HS-5 (cell line): ENCODE results near the gene PGPEP1.
"Not testable (repeated sequence)": the region's sequence is repeated elsewhere in the genome, so short reads cannot be mapped to it uniquely, and the experiment has no call there.

Source experiments
- DNase-seq: peaks from one replicate; pipeline ENCODE4 v3.0.0-alpha.2; 2012; ENCODE audit warnings: low read depth

Gene PGPEP1

DNA sequence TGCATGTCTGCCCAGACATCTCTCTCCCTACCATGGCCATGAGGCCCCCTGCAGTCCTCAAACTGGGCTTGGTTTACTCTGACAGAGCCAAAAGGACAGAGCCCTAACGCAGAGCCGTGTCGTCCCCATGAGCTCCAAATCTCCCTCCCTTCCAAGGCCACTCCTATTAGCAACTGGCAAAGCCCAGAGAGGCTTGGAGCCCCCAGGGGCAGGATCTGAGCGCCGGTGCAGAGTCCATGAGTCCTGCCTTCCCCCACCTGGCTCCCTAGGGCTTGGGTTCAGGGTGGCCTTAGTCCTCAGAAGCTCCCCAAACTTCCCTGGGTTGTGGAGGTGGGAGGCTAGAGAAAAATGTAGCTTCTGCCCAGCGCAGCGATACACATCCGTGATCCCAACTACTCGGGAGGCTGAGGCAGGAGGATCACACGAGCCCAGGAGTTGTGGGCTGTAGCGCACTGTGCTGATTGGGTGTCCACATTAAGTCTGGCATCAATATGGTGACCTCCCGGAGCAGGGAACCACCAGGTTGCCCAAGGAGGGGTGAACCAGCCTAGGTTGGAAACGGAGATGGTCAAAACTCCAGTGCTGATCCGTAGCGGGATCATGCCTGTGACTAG is 7.4 kb upstream of the PGPEP1 start:
- no peak for DNase-seq

- no peak for DNase-seq
Measured at GRCh38 chr19:18333680-18334079, 6.7 kb upstream of the PGPEP1 start.

GRCh38 chr19:18336121-18336520 is 4.3 kb upstream of the PGPEP1 start:
- DNase-seq = no peak

- DNase-seq = no peak
Measured at GRCh38 chr19:18338541-18338940, 1.9 kb upstream of the PGPEP1 start.

- DNase-seq = no peak
Measured at GRCh38 chr19:18339723-18340122, 675 bp upstream of the PGPEP1 start.

GRCh38 chr19:18340990-18341868 is 831 bp downstream of the PGPEP1 start:
- DNase-seq = no peak

DNA sequence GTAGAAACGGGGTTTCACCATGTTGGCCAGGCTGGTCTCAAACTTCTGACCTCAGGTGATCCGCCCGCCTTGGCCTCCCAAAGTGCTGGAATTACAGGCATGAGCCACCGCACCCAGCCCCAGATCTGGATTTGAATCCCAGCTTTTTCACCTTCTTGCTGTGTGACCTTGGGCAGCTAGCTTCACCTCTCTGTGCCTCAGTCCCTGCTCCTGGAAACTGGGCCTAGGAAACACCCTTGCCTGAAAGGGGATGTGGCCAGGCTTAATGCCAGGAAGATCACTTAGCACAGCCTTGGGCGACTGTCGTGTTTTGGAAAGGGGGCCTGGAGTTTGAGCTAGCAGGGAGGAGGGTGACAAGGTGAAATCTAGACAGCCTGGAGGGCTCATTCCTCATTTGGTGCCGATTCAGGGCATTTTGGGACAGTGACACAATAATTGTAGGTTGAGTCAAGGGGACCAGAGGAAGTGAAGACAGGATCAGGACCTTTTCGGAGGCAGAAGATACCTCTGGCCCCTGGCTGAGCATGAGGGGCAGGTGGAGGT is 1.8 kb downstream of the PGPEP1 start:
- no peak for DNase-seq

DNA sequence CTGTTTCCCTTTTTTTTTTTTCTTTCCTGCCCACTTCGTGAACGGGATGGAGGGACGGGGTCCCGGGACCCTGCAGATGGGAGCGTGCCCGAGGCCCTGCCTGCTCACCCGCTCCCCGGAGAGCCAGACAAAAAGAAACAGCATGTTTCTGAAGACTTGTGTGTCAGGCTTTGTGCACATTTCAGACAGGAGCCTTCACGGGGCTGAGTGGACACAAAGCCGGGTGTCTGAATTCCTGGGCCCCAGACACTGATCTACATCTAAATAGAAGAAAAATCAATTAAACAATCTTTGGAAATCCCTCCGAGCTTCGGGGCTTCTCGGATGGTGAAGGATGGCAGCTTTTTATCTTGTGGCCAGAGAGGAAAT is 4.2 kb downstream of the PGPEP1 start:
- DNase-seq = no peak

DNA sequence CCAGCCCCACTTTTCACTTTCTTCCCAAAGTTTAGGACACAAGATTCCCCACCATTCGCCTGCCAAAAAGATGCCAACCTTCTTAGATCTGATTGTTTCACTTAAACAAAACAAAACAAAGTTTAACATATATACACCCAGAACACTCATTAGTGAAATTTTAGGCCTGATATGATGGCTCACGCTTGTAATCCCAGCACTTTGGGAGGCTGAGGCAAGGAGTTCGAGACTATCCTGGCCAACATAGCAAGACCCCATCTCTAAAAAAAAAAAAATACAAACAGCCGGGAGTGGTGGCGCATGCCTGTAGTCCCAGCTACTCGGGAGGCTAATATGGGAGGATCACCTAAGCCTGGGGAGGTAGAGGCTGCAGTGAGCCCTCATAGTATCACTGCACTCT is 4.9 kb downstream of the PGPEP1 start:
- no peak for DNase-seq

GRCh38 chr19:18346091-18346490 is 5.7 kb downstream of the PGPEP1 start:
- no peak for DNase-seq

DNA sequence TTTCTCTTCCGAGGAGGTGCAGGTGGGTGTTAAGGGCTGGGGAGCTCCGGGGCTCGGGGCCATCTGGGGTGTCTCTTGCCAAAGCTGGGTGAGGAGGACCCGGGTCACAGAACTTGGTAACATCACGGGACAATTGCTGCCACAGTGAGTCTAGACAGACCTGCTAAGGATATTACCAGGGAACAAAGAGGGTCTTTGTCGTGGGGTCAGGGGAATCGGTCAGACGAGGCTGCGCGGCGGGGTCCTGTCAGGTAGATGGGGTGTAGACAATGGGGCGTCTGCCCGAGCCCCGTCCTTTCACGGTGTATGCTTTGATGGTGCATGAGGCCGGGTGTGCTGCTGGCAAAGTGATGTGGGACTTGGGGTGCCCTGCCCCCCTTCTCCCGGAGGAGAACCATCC is 7.8 kb downstream of the PGPEP1 start:
- DNase-seq = no peak

DNA sequence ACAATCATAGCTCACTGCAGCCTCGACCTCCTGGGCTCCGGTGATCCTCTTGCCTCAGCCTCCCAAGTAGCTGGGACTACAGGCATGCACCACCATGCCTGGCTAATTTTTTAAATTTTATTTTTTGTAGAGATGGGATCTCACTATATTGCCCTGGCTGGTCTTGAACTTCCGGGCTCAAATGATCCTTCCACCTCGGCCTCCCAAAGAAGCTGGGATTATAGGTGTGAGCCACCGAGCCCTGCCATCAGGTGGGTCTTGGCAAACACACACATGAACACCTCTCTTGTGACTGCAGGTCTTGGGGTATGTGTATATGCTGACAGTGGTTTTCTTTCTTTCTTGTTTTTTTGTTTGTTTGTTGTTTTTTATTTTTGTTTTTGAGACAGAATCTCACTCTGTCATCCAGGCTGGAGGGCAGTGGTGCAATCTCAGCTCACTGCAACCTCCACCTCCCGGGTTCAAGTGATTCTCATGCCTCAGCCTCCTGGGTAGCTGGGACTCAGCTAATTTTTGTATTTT is 8.5 kb downstream of the PGPEP1 start:
- not testable (repeated sequence) for DNase-seq

DNA sequence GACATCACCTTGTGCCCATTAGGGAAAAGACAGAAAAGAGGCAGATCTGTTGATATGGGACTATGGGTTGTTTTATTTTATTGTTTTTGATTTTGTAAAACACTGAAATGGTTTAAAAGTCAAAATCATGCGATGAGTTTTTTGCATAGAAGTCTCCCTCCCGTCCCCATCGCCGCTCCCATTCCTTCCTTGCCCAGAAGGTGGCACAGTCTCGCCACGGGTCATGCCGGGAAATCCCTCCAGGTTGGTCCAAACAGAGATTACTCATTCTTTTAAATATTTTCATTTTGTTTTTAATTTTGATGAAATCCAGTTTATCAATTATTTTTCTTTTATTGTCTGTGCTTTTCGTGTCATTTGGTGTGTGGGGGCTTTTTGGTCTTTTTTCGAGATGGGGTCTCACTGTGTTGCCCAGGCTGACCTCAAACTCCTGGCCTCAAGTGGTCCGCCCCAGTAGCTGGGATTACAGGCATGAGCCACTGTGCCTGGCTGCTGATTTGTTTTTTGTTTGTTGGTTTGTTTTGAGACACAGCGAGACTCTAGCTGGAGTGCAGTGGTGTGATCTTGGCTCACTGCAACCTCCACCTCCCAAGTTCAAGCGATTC is 9.2 kb downstream of the PGPEP1 start:
- no peak for DNase-seq

- DNase-seq = no peak
Measured at GRCh38 chr19:18350490-18350889, 10.1 kb downstream of the PGPEP1 start.

GRCh38 chr19:18351544-18351943 is 11.1 kb downstream of the PGPEP1 start:
- no peak for DNase-seq

- DNase-seq = no peak
Measured at GRCh38 chr19:18353378-18354005, 13.1 kb downstream of the PGPEP1 start.

DNA sequence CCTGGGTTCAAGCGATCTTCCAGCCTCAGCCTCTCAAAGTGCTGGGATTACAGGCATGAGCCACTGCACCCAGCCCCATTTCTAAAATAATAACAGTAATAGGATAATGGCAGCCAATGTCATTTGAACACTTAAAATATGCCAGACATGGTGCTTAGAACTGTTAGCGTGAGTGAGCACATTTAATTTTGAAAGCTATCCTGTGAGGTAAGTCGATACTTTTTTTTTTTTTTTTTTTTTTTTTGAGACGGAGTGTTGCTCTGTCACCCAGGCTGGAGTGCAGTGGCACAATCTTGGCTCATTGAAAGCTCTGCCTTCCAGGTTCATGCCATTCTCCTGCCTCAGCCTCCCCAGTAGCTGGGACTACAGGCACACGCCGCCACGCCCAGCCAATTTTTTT is 14.3 kb downstream of the PGPEP1 start:
- DNase-seq = not testable (repeated sequence)

DNA sequence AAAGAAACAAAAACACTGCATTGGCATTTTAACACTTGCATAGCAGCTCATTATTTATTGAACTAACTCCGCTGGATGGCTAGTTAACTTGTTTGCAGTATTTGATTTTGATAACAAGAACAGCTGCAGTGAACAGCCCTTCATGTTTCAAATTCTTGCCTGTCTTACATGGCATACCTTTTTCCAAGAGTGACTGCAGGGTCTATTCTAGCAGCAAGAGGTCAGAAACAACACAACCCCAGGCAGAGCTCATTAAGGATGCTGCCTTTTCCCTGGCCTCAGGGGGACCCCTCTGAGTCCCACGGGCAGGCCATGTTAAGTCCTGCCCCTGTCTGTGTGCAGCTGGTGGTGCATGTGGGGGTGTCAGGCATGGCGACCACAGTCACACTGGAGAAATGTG is 16.6 kb downstream of the PGPEP1 start:
- DNase-seq = no peak

DNA sequence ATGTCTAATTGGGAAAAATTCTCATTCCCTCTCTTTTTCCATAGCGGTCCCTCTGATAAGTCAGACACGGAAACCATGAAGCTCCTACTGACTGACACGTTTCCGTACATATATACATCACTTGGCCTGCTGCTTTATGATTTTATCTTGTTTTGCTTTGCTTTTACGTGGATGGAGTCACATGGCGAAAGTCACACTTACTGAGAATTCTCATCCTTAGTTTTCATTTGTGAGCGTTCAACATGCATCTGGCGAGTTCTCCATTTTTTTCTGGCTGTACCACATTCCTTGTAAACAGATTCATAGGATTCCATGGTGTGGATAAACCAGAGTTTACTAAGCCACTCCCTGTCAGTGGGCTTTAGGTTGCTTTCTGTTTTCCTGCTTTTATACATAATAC is 21.2 kb downstream of the PGPEP1 start:
- DNase-seq = no peak

GRCh38 chr19:18362934-18363542 is 22.6 kb downstream of the PGPEP1 start:
- no peak for DNase-seq

DNA sequence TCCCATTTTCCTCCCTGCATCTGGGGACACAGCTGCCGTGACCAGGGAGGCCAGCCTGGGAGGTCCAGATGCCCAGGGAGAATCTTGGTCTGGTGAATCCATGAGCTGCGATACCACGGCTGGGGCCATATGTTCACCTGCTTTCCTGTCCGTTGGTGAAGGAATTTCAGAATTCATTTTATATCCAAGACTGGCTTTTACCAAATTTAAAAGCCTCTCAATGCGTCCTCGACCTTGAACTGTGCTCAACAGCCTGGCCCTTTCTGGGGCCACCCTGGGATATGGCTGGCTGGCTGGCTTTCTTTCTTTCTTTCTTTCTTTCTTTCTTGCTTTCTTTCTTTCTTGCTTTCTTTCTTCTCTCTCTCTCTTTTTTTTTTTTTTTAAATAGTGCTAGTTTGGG is 23.4 kb downstream of the PGPEP1 start:
- no peak for DNase-seq

DNA sequence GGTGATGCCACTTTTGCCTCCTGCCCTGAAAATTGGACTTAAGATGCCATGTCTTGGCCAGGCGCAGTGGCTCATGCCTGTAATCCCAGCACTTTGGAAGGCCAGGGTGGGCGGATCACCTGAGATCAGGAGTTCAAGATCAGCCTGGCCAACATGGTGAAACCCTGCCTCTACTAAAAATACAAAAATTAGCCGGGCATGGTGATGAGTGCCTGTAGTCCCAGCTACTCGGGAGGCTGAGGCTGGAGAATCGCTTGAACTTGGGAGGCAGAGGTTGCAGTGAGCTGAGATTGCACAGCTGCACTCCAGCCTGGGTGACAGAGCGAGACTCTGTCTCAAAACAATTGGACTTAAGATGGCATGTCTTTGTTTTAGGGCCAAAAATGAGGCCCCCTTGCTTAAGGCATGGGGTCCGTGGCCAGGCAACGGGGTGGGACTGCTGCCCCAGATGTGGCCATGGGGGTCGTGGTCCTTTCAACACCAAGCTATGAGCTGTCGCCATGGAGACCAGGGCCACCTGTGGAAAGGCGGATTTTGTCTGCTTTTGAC is 24.0 kb downstream of the PGPEP1 start:
- DNase-seq = not testable (repeated sequence)
